NCI-H1694 treated with DMSO at 0.1 percent for 48 hours (cell line): Measurements from ENCODE around the gene HSP90AB1.
A peak's percentile ranks its signal among the peaks of the same experiment; 100 is the strongest.

ENCODE experiments used
- DNase-seq: peaks from one replicate; lab custom pipeline; 2025; lab: John Stamatoyannopoulos, UW

HSP90AB1 gene

GRCh38 chr6:44246663-44247337 is at the start of gene HSP90AB1:
Gene HSP90AB1 (plus strand): TSS chr6:44247101. CDS start chr6:44248630, 1,529 bp downstream.
- DNase-seq: peak; percentile 89

GRCh38 chr6:44198684-44199083 is 48.2 kb upstream of the HSP90AB1 start:
- no peak for DNase-seq

- no peak for DNase-seq
Measured at GRCh38 chr6:44199883-44200282, 47.0 kb upstream of the HSP90AB1 start.

- no peak for DNase-seq
Measured at GRCh38 chr6:44201200-44201599, 45.7 kb upstream of the HSP90AB1 start.

- DNase-seq: no peak
Measured at GRCh38 chr6:44201638-44202303, 45.1 kb upstream of the HSP90AB1 start.

- no peak for DNase-seq
Measured at GRCh38 chr6:44202332-44202971, 44.4 kb upstream of the HSP90AB1 start.

GRCh38 chr6:44202972-44203750 is 43.7 kb upstream of the HSP90AB1 start:
- no peak for DNase-seq

GRCh38 chr6:44203955-44204354 is 42.9 kb upstream of the HSP90AB1 start:
- no peak for DNase-seq

- DNase-seq: no peak
Measured at GRCh38 chr6:44207966-44208365, 38.9 kb upstream of the HSP90AB1 start.

GRCh38 chr6:44211284-44211683 is 35.6 kb upstream of the HSP90AB1 start:
- DNase-seq: no peak

GRCh38 chr6:44214307-44214706 is 32.6 kb upstream of the HSP90AB1 start:
- DNase-seq: no peak

GRCh38 chr6:44216677-44217331 is 30.1 kb upstream of the HSP90AB1 start, which contains the start of gene MYMX:
Gene MYMX (plus strand): TSS chr6:44216926. CDS start chr6:44217472, 546 bp downstream.
- DNase-seq: peak; percentile 14

- DNase-seq: no peak
Measured at GRCh38 chr6:44217332-44218143, 29.4 kb upstream of the HSP90AB1 start.

- DNase-seq: no peak
Measured at GRCh38 chr6:44219053-44219814, 27.7 kb upstream of the HSP90AB1 start.

- DNase-seq: no peak
Measured at GRCh38 chr6:44219815-44220784, 26.8 kb upstream of the HSP90AB1 start.

GRCh38 chr6:44220913-44221290 is 26.0 kb upstream of the HSP90AB1 start:
- no peak for DNase-seq

- peak; percentile 60 for DNase-seq
Measured at GRCh38 chr6:44221291-44221960, 25.5 kb upstream of the HSP90AB1 start.

GRCh38 chr6:44221961-44222335 is 25.0 kb upstream of the HSP90AB1 start:
- no peak for DNase-seq
